Esophagus muscularis mucosa (tissue), 4 donors: Measurements from ENCODE around the gene ARHGEF7.

Source experiments
- CTCF ChIP-seq, 3 experiments: fragments of 200-600 bp in 2 of 3; fragments of 450-650 bp in 1 of 3; sonication (generic) in 2 of 3; IDR thresholded peaks; one replicate each; pipeline ENCODE4 v1.5.1; 2017 to 2019; ENCODE audit warnings: antibody characterized with exemption in 3 of 3, mild to moderate bottlenecking in 2 of 3, moderate library complexity in 1 of 3
- EP300 ChIP-seq: sonication (generic); formaldehyde crosslinking; IDR thresholded peaks from one replicate; pipeline ENCODE4 v1.6.1; 2017; ENCODE audit warnings: antibody characterized with exemption
- POLR2A ChIP-seq: fragments of 450-650 bp; IDR thresholded peaks from one replicate; pipeline ENCODE4 v1.6.1; 2017; ENCODE audit warnings: antibody characterized with exemption, moderate library complexity, mild to moderate bottlenecking, low read depth
- POLR2AphosphoS5 ChIP-seq, 2 donors: sonication (generic); formaldehyde crosslinking; IDR thresholded peaks; one replicate each; pipeline ENCODE4 v1.6.1; 2017; ENCODE audit warnings: antibody characterized with exemption in 2 of 2

GRCh38 chr13:111304603-111305289 lies 189.6 kb downstream of the ARHGEF7 start:
- TF ChIP-seq CTCF (IDR thresholded peaks at IDR 0.05) (no peak), EP300 (no peak), POLR2AphosphoS5 (IDR thresholded peaks at IDR 0.05) (no peak), POLR2A (no peak)
